GM23338 (cell line): ENCODE data around the gene VAV3. TPM values are rescaled to one million over a fixed set of nuclear protein-coding genes. Genes with fewer than 3 reads are reported as not detected.

Experiments used
- ATAC-seq: fragments of 200-7000 bp; cut with Tn5 transposase; 3 replicates; pipeline ENCODE4 v1.9.1; 2020
- DNase-seq: peaks from one replicate; pipeline ENCODE4 v3.0.0-alpha.2; 2015; ENCODE audit warnings: low spot score
- H2AFZ ChIP-seq: fragments of 200-600 bp; sonication (generic); 2 replicates; pipeline ENCODE4 v1.8.0; 2016; ENCODE audit warnings: antibody characterized with exemption, mild to moderate bottlenecking, moderate library complexity
- H3F3A ChIP-seq: fragments of 200-600 bp; sonication (generic); replicated peaks from 2 replicates; pipeline ENCODE4 v1.8.0; 2017; ENCODE audit warnings: antibody characterized with exemption, mixed run types, low read depth
- H3K27ac ChIP-seq: fragments of 200-600 bp; sonication (generic); 2 replicates; pipeline ENCODE4 v1.6.1; 2016; ENCODE audit warnings: low read depth
- H3K27me3 ChIP-seq: fragments of 200-600 bp; sonication (generic); 2 replicates; pipeline ENCODE4 v1.8.0; 2016; ENCODE audit warnings: mild to moderate bottlenecking, mixed run types, moderate library complexity; ENCODE audit not compliant: insufficient read depth
- H3K36me3 ChIP-seq: fragments of 200-600 bp; sonication (generic); 2 replicates; pipeline ENCODE4 v1.8.0; 2016; ENCODE audit warnings: mild to moderate bottlenecking; ENCODE audit not compliant: insufficient read depth
- H3K4me1 ChIP-seq: fragments of 200-600 bp; sonication (generic); 2 replicates; pipeline ENCODE4 v1.8.0; 2016; ENCODE audit warnings: mild to moderate bottlenecking, moderate library complexity; ENCODE audit not compliant: insufficient read depth
- H3K4me2 ChIP-seq: fragments of 200-600 bp; sonication (generic); 2 replicates; pipeline ENCODE4 v1.7.1; 2017; ENCODE audit warnings: mixed run types
- H3K4me3 ChIP-seq: fragments of 200-600 bp; sonication (generic); 2 replicates; pipeline ENCODE4 v1.6.1; 2016; ENCODE audit warnings: mixed run types
- H3K79me2 ChIP-seq: fragments of 200-600 bp; sonication (generic); replicated peaks from 2 replicates; pipeline ENCODE4 v1.8.0; 2017; ENCODE audit warnings: mild to moderate bottlenecking; ENCODE audit not compliant: insufficient read depth
- H3K9me2 ChIP-seq: fragments of 200-600 bp; sonication (generic); 2 replicates; pipeline ENCODE4 v1.8.0; 2017; ENCODE audit not compliant: insufficient read depth
- H4K20me1 ChIP-seq: fragments of 200-600 bp; sonication (generic); replicated peaks from 2 replicates; pipeline ENCODE4 v1.8.0; 2017; ENCODE audit warnings: mild to moderate bottlenecking; ENCODE audit not compliant: insufficient read depth
- H3K27ac Mint-ChIP-seq: 2 replicates; pipeline ENCODE4 v1.8.0; 2020; ENCODE audit warnings: inconsistent platforms, mild to moderate bottlenecking, moderate library complexity, mixed read lengths
- H3K27me3 Mint-ChIP-seq: 3 replicates; pipeline ENCODE4 v1.8.0; 2022; ENCODE audit warnings: low read depth, mild to moderate bottlenecking, moderate library complexity, mixed read lengths, inconsistent platforms; ENCODE audit not compliant: insufficient read depth, poor library complexity
- H3K36me3 Mint-ChIP-seq: 3 replicates; pipeline ENCODE4 v1.8.0; 2021; ENCODE audit warnings: low read depth, mild to moderate bottlenecking, inconsistent platforms, moderate library complexity, mixed read lengths
- H3K4me1 Mint-ChIP-seq: 3 replicates; pipeline ENCODE4 v1.8.0; 2020; ENCODE audit warnings: mild to moderate bottlenecking, inconsistent platforms, mixed read lengths
- H3K4me3 Mint-ChIP-seq: 3 replicates; pipeline ENCODE4 v1.8.0; 2021; ENCODE audit warnings: moderate library complexity, mild to moderate bottlenecking, inconsistent platforms, mixed read lengths
- H3K9me3 Mint-ChIP-seq: 3 replicates; pipeline ENCODE4 v1.8.0; 2020; ENCODE audit warnings: moderate library complexity, mild to moderate bottlenecking, inconsistent platforms, mixed read lengths
- CREB1 ChIP-seq: fragments of 250-450 bp; sonication (Bioruptor Pico); IDR thresholded peaks from 2 replicates; pipeline ENCODE4 v1.5.0; 2020; ENCODE audit warnings: low read depth, mild to moderate bottlenecking, moderate library complexity
- CTCF ChIP-seq, 2 experiments: fragments of 200-600 bp in 1 of 2; sonication (generic) in 1 of 2; conservative IDR thresholded peaks; 2 replicates each; pipeline versions ENCODE4 v1.5.1 to v1.6.1; 2016 to 2017; ENCODE audit warnings: antibody characterized with exemption in 2 of 2, low read depth in 2 of 2, mild to moderate bottlenecking in 2 of 2, moderate library complexity in 1 of 2
- ETS1 ChIP-seq: IDR thresholded peaks from 2 replicates; pipeline ENCODE4 v1.6.1; 2016; ENCODE audit warnings: antibody characterized with exemption
- EZH2 ChIP-seq: fragments of 200-600 bp; sonication (generic); IDR thresholded peaks from one replicate; pipeline ENCODE4 v1.8.0; 2017; ENCODE audit warnings: antibody characterized with exemption, mild to moderate bottlenecking, low read depth; ENCODE audit not compliant: unreplicated experiment
- EZH2phosphoT487 ChIP-seq: fragments of 200-600 bp; sonication (generic); IDR thresholded peaks from one replicate; pipeline ENCODE4 v1.8.1; 2018; ENCODE audit warnings: antibody characterized with exemption; ENCODE audit not compliant: unreplicated experiment
- JUNB ChIP-seq: IDR thresholded peaks from one replicate; pipeline ENCODE4 v1.6.1; 2016; ENCODE audit warnings: antibody characterized with exemption; ENCODE audit not compliant: unreplicated experiment
- NANOG ChIP-seq: IDR thresholded peaks from 2 replicates; pipeline ENCODE4 v1.6.1; 2016; ENCODE audit warnings: antibody characterized with exemption, borderline replicate concordance
- POLR2AphosphoS5 ChIP-seq: IDR thresholded peaks from 2 replicates; pipeline ENCODE4 v1.6.1; 2016; ENCODE audit warnings: antibody characterized with exemption, low read depth
- REST ChIP-seq: IDR thresholded peaks from one replicate; pipeline ENCODE4 v1.6.1; 2018; ENCODE audit warnings: antibody characterized with exemption; ENCODE audit not compliant: unreplicated experiment
- STAT1 ChIP-seq: IDR thresholded peaks from one replicate; pipeline ENCODE4 v1.6.1; 2016; ENCODE audit warnings: antibody characterized with exemption; ENCODE audit not compliant: unreplicated experiment
- ZNF114 ChIP-seq: fragments of 250-450 bp; sonication (Bioruptor Pico); IDR thresholded peaks from 2 replicates; pipeline ENCODE4 v1.5.0; 2020; ENCODE audit warnings: mild to moderate bottlenecking, moderate library complexity
- ZNF331 ChIP-seq: fragments of 250-450 bp; sonication (Bioruptor Pico); IDR thresholded peaks from 2 replicates; pipeline ENCODE4 v1.5.0; 2020; ENCODE audit warnings: low read depth, mild to moderate bottlenecking, moderate library complexity
- ZNF462 ChIP-seq: fragments of 250-450 bp; sonication (Bioruptor Pico); IDR thresholded peaks from 2 replicates; pipeline ENCODE4 v1.5.0; 2020; ENCODE audit warnings: mild to moderate bottlenecking, moderate library complexity
- polyA plus RNA-seq: library from polyadenylated mRNA; unstranded; fragments of >200 nt; fragmentation: Nextera tagmentation; extraction: Ambion mirVana; gene quantifications from 2 replicates; pipeline ENCODE4 v1.2.1, GENCODE V29; 2016
- total RNA-seq: library from RNA; depleted of rRNA; stranded (reverse); fragments of >200 nt; shearing (Covaris generic); gene quantifications from 2 replicates; pipeline ENCODE4 v1.2.3, GENCODE V29; 2014

Gene VAV3
- total and polyA plus RNA-seq, 2 experiments from 2014 or later, result 3.0 to 11.3 TPM

GRCh38 chr1:107640207-107640606, 324.8 kb downstream of the VAV3 start:
- no peaks in the 10 kb centered on the region for H3K36me3 ChIP-seq
- Mint-ChIP-seq H3K36me3 (no peaks in the 10 kb centered on the region), H3K4me3 (no peak overlapping the region), H3K27ac (peak overlapping the region; percentile 67), H3K9me3 (no peaks in the 10 kb centered on the region), H3K4me1 (peaks cover 3% of the 10 kb centered on the region; the same call in 1 of the 3 replicates), H3K27me3 (no peaks in the 10 kb centered on the region)
- DNase-seq (no peak), ATAC-seq (no peak)
- H3K4me2 ChIP-seq, result no peak overlapping the region
- no peak overlapping the region for H3K27ac ChIP-seq
- no peak overlapping the region for H2AFZ ChIP-seq
- no peaks in the 10 kb centered on the region for H3K79me2 ChIP-seq
- H3K27me3 ChIP-seq, result no peaks in the 10 kb centered on the region
- no peaks in the 10 kb centered on the region for H3F3A ChIP-seq
- no peaks in the 10 kb centered on the region for H3K4me1 ChIP-seq
- H4K20me1 ChIP-seq, result no peaks in the 10 kb centered on the region
- no peak overlapping the region for H3K4me3 ChIP-seq
- no peaks in the 10 kb centered on the region for H3K9me2 ChIP-seq
- TF ChIP-seq ZNF331, result no peak
- TF ChIP-seq NANOG, result no peak
- no peak for TF ChIP-seq POLR2AphosphoS5
- no peak for TF ChIP-seq ZNF114
- no peak for TF ChIP-seq EZH2
- TF ChIP-seq STAT1, result no peak
- no peak for TF ChIP-seq EZH2phosphoT487
- no peak for TF ChIP-seq JUNB
- TF ChIP-seq CTCF (conservative IDR thresholded peaks at IDR 0.05; ENCODE audit: low read depth in 2 of 2), result no peak
- no peak for TF ChIP-seq ZNF462 (CRISPR knock-in tag)
- TF ChIP-seq CREB1 (CRISPR knock-in tag), result no peak
- no peak for TF ChIP-seq ETS1
- TF ChIP-seq REST, result no peak
